GM23338 (cell line): Measurements from ENCODE around the gene ATP1B3.

Source experiments
- CREB1 ChIP-seq: fragments of 250-450 bp; sonication (Bioruptor Pico); IDR thresholded peaks from 2 replicates; pipeline ENCODE4 v1.5.0; 2020; ENCODE audit warnings: low read depth, mild to moderate bottlenecking, moderate library complexity
- CTCF ChIP-seq, 2 experiments: fragments of 200-600 bp in 1 of 2; sonication (generic) in 1 of 2; conservative IDR thresholded peaks; 2 replicates each; pipeline versions ENCODE4 v1.5.1 to v1.6.1; 2016 to 2017; ENCODE audit warnings: antibody characterized with exemption in 2 of 2, low read depth in 2 of 2, mild to moderate bottlenecking in 2 of 2, moderate library complexity in 1 of 2
- EZH2 ChIP-seq: fragments of 200-600 bp; sonication (generic); IDR thresholded peaks from one replicate; pipeline ENCODE4 v1.8.0; 2017; ENCODE audit warnings: antibody characterized with exemption, mild to moderate bottlenecking, low read depth; ENCODE audit not compliant: unreplicated experiment
- EZH2phosphoT487 ChIP-seq: fragments of 200-600 bp; sonication (generic); IDR thresholded peaks from one replicate; pipeline ENCODE4 v1.8.1; 2018; ENCODE audit warnings: antibody characterized with exemption; ENCODE audit not compliant: unreplicated experiment
- JUNB ChIP-seq: IDR thresholded peaks from one replicate; pipeline ENCODE4 v1.6.1; 2016; ENCODE audit warnings: antibody characterized with exemption; ENCODE audit not compliant: unreplicated experiment
- NANOG ChIP-seq: IDR thresholded peaks from 2 replicates; pipeline ENCODE4 v1.6.1; 2016; ENCODE audit warnings: antibody characterized with exemption, borderline replicate concordance
- POLR2AphosphoS5 ChIP-seq: IDR thresholded peaks from 2 replicates; pipeline ENCODE4 v1.6.1; 2016; ENCODE audit warnings: antibody characterized with exemption, low read depth
- ZNF114 ChIP-seq: fragments of 250-450 bp; sonication (Bioruptor Pico); IDR thresholded peaks from 2 replicates; pipeline ENCODE4 v1.5.0; 2020; ENCODE audit warnings: mild to moderate bottlenecking, moderate library complexity
- TF ChIP-seq, protein P1 (sequence below): IDR thresholded peaks from 2 replicates; pipeline ENCODE4 v1.6.1; 2016; ENCODE audit warnings: antibody characterized with exemption

DNA sequence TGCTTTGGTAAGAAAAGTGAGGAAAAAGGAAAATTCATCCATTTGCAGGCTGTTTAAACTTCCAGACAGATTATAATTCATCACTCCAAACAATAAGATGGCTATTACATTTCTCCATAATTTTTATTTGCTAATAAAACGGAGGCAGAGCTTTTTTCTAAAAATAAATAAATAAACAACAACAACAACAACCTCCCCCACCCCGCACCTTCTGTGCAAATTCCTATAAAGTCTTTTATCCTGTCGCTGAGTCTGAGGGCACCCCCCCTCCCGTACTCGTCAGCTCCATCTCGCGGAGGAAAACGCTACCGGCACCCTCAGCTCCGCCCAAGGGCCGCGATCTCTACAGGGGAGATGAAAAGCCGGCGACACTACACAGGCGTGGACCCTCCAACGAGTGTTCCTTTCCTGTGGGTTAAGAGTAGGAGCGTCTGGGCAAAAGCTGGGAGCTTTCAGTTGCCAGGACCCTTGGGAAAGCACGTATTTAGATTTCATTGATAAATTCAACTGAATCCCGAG is 1.0 kb upstream of the ATP1B3 start:
- TF ChIP-seq CTCF (conservative IDR thresholded peaks at IDR 0.05; ENCODE audit: low read depth in 2 of 2) = peak; percentile 83
- TF ChIP-seq EZH2 = no peak
- 0 out of 2 replicates have a peak, but pooled peaks have one; percentile 13 for TF ChIP-seq POLR2AphosphoS5
- no peak for TF ChIP-seq NANOG
- no peak for TF ChIP-seq CREB1 (CRISPR knock-in tag)
- TF ChIP-seq JUNB = no peak
- TF ChIP-seq, protein P1, sequence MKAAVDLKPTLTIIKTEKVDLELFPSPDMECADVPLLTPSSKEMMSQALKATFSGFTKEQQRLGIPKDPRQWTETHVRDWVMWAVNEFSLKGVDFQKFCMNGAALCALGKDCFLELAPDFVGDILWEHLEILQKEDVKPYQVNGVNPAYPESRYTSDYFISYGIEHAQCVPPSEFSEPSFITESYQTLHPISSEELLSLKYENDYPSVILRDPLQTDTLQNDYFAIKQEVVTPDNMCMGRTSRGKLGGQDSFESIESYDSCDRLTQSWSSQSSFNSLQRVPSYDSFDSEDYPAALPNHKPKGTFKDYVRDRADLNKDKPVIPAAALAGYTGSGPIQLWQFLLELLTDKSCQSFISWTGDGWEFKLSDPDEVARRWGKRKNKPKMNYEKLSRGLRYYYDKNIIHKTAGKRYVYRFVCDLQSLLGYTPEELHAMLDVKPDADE = no peak
- no peak for TF ChIP-seq EZH2phosphoT487
- TF ChIP-seq ZNF114 (CRISPR knock-in tag) = no peak
